SK-N-SH (cell line): ENCODE results near the gene PLAAT4. TPM values are rescaled to one million over a fixed set of nuclear protein-coding genes. Genes with fewer than 3 reads are reported as not detected.

Experiments
- CTCF ChIA-PET: fragments of 300-600, 350-600 bp; formaldehyde crosslinking; extraction: SDS; loops from one replicate; lab custom pipeline; 2021; lab: Yijun Ruan, JAX
- POLR2A ChIA-PET: fragments of 350-600 bp; sonication (Branson Sonifier 250); formaldehyde crosslinking; extraction: SDS; loops from one replicate; lab custom pipeline; 2020; ENCODE audit warnings: antibody characterized with exemption, inconsistent platforms; lab: Yijun Ruan, JAX
- DNase-seq: peaks from one replicate; pipeline ENCODE4 v3.0.0; 2012
- H2AFZ ChIP-seq: fragments of 200-600 bp; sonication (generic); 2 replicates; pipeline ENCODE4 v1.8.1; 2016; ENCODE audit warnings: antibody characterized with exemption, mild to moderate bottlenecking, low read depth
- H3F3A ChIP-seq: fragments of 200-600 bp; sonication (generic); replicated peaks from 2 replicates; pipeline ENCODE3; 2016; ENCODE audit warnings: antibody characterized with exemption, mild to moderate bottlenecking; ENCODE audit not compliant: insufficient read depth
- H3K27ac ChIP-seq, 2 experiments: fragments of 200-500 bp in 1 of 2; fragments of 200-600 bp in 1 of 2; sonication (Bioruptor generic) in 1 of 2; sonication (generic), shearing (Covaris generic) in 1 of 2; 2 replicates each; pipeline versions ENCODE4 v1.5.1 to v1.6.1; 2014 to 2016; ENCODE audit warnings: low read depth in 2 of 2, inconsistent platforms in 1 of 2, low read length in 1 of 2, mild to moderate bottlenecking in 1 of 2, mixed read lengths in 1 of 2
- H3K27me3 ChIP-seq: fragments of 200-600 bp; sonication (generic), shearing (Covaris generic); 2 replicates; pipeline ENCODE4 v1.6.1; 2016; ENCODE audit warnings: mixed run types; ENCODE audit not compliant: insufficient read depth
- H3K36me3 ChIP-seq, 2 experiments: fragments of 200-500 bp in 1 of 2; fragments of 200-600 bp in 1 of 2; sonication (Bioruptor generic) in 1 of 2; sonication (generic) in 1 of 2; replicated peaks in 1 of 2; 2 replicates each; pipeline versions ENCODE3 to v1.5.1; 2014 to 2016; ENCODE audit warnings: low read length in 1 of 2, mild to moderate bottlenecking in 1 of 2; ENCODE audit not compliant: insufficient read depth in 2 of 2, control insufficient read depth in 1 of 2
- H3K4me1 ChIP-seq, 2 experiments: fragments of 200-500 bp in 1 of 2; fragments of 200-600 bp in 1 of 2; sonication (Bioruptor generic) in 1 of 2; sonication (generic), shearing (Covaris generic) in 1 of 2; 2 replicates each; pipeline versions ENCODE4 v1.5.1 to v1.6.1; 2014 to 2016; ENCODE audit warnings: low read depth in 1 of 2, low read length in 1 of 2, mixed run types in 1 of 2; ENCODE audit not compliant: insufficient read depth in 2 of 2, control insufficient read depth in 1 of 2
- H3K4me2 ChIP-seq: fragments of 200-600 bp; sonication (generic), shearing (Covaris generic); 2 replicates; pipeline ENCODE4 v1.6.1; 2017; ENCODE audit warnings: mixed run types
- H3K4me3 ChIP-seq, 2 experiments: fragments of 200-500 bp in 1 of 2; fragments of 200-600 bp in 1 of 2; sonication (Bioruptor generic) in 1 of 2; sonication (generic), shearing (Covaris generic) in 1 of 2; 2 replicates each; pipeline versions ENCODE4 v1.5.1 to v1.8.1; 2014 to 2016; ENCODE audit warnings: low read depth in 2 of 2, inconsistent platforms in 1 of 2, low read length in 1 of 2, mild to moderate bottlenecking in 1 of 2, mixed read lengths in 1 of 2, moderate library complexity in 1 of 2
- H3K79me2 ChIP-seq: fragments of 200-600 bp; sonication (generic); 2 replicates; pipeline ENCODE4 v1.8.1; 2017; ENCODE audit warnings: mild to moderate bottlenecking; ENCODE audit not compliant: insufficient read depth
- H3K9ac ChIP-seq: fragments of 200-600 bp; sonication (generic); 2 replicates; pipeline ENCODE4 v1.6.1; 2017; ENCODE audit warnings: mixed run types
- H3K9me2 ChIP-seq: fragments of 200-600 bp; sonication (generic); 2 replicates; pipeline ENCODE4 v1.6.1; 2017; ENCODE audit warnings: mixed run types
- H3K9me3 ChIP-seq: fragments of 200-600 bp; sonication (generic); 2 replicates; pipeline ENCODE4 v1.6.1; 2017; ENCODE audit warnings: mixed run types, mild to moderate bottlenecking, moderate library complexity
- H4K20me1 ChIP-seq: fragments of 200-600 bp; sonication (generic); 2 replicates; pipeline ENCODE4 v1.6.1; 2017; ENCODE audit warnings: mild to moderate bottlenecking, mixed run types; ENCODE audit not compliant: insufficient read depth
- ELF1 ChIP-seq: IDR thresholded peaks from 2 replicates; pipeline ENCODE4 v1.4.0; 2012
- EP300 ChIP-seq, 2 experiments: IDR thresholded peaks; 2 replicates each; pipeline versions ENCODE4 v1.4.0 to v1.6.1; 2012; ENCODE audit warnings: borderline replicate concordance in 1 of 2, low read depth in 1 of 2, low read length in 1 of 2
- EZH2phosphoT487 ChIP-seq: fragments of 200-600 bp; sonication (generic); IDR thresholded peaks from 2 replicates; pipeline ENCODE4 v1.6.1; 2017; ENCODE audit warnings: low read depth, mixed run types, mild to moderate bottlenecking, antibody characterized with exemption, moderate library complexity, borderline replicate concordance
- FOXJ3 ChIP-seq: sonication (generic); formaldehyde crosslinking; IDR thresholded peaks from 2 replicates; pipeline ENCODE4 v1.5.1; 2020; ENCODE audit warnings: mild to moderate bottlenecking, missing genetic modification reagents
- FOXM1 ChIP-seq: IDR thresholded peaks from 2 replicates; pipeline ENCODE4 v1.4.0; 2012; ENCODE audit warnings: low read depth, mild to moderate bottlenecking
- GABPA ChIP-seq: IDR thresholded peaks from 2 replicates; pipeline ENCODE4 v1.4.0; 2012; ENCODE audit warnings: low read depth, mild to moderate bottlenecking
- MEF2A ChIP-seq: IDR thresholded peaks from 2 replicates; pipeline ENCODE4 v1.4.0; 2012; ENCODE audit warnings: low read depth, borderline replicate concordance
- RAD21 ChIP-seq: IDR thresholded peaks from 2 replicates; pipeline ENCODE4 v1.6.1; 2012; ENCODE audit warnings: mild to moderate bottlenecking, low read length
- RFX5 ChIP-seq: IDR thresholded peaks from 2 replicates; pipeline ENCODE4 v1.6.1; 2012; ENCODE audit warnings: mild to moderate bottlenecking, improper control_type of control experiment, low read length
- SIN3A ChIP-seq: IDR thresholded peaks from 2 replicates; pipeline ENCODE4 v1.6.1; 2012; ENCODE audit warnings: low read depth, mild to moderate bottlenecking, low read length, moderate library complexity, borderline replicate concordance
- SMC3 ChIP-seq: IDR thresholded peaks from 2 replicates; pipeline ENCODE4 v1.6.1; 2012; ENCODE audit warnings: low read depth, low read length, improper control_type of control experiment
- YY1 ChIP-seq: IDR thresholded peaks from 2 replicates; pipeline ENCODE4 v1.4.0; 2012; ENCODE audit warnings: low read depth, mild to moderate bottlenecking
- WGBS: methylation state at CpG from one replicate; pipeline ENCODE4 v1.1.6; 2017; ENCODE audit warnings: low lambda C conversion rate; 5-methylcytosine and 5-hydroxymethylcytosine counted together
- polyA plus RNA-seq, 3 experiments: library from polyadenylated mRNA; depleted of rRNA; stranded (reverse); fragments of >200 nt; gene quantifications; 2 replicates each; pipeline ENCODE4 v1.2.3, GENCODE V29; 2012
- TF ChIP-seq, protein P1 (sequence below): IDR thresholded peaks from 2 replicates; pipeline ENCODE4; 2012
- TF ChIP-seq, protein P2 (sequence below): IDR thresholded peaks from 2 replicates; pipeline ENCODE4 v1.4.0; 2012; ENCODE audit warnings: low read depth
- TF ChIP-seq, protein P3 (sequence below): fragments of 200-600 bp; sonication (generic); IDR thresholded peaks from 2 replicates; pipeline ENCODE4 v1.6.1; 2017; ENCODE audit warnings: antibody characterized with exemption, mild to moderate bottlenecking, moderate library complexity
- TF ChIP-seq, protein P4 (sequence below): IDR thresholded peaks from 2 replicates; pipeline ENCODE4 v1.6.1; 2012; ENCODE audit warnings: mild to moderate bottlenecking, low read depth, low read length, moderate library complexity
- TF ChIP-seq, protein P5 (sequence below): fragments of 150-350 bp; IDR thresholded peaks from 2 replicates; pipeline ENCODE4 v1.6.1; 2016; ENCODE audit warnings: mild to moderate bottlenecking, low read depth, low read length
- TF ChIP-seq, protein P6 (sequence below): fragments of 150-350 bp; IDR thresholded peaks from 2 replicates; pipeline ENCODE4 v1.6.1; 2017; ENCODE audit warnings: antibody characterized with exemption, low read length, low read depth, borderline replicate concordance

The PLAAT4 gene
- polyA plus RNA-seq, 1 of the 3 experiments (the other 2 are of a cell fraction), result 5.6 TPM

DNA sequence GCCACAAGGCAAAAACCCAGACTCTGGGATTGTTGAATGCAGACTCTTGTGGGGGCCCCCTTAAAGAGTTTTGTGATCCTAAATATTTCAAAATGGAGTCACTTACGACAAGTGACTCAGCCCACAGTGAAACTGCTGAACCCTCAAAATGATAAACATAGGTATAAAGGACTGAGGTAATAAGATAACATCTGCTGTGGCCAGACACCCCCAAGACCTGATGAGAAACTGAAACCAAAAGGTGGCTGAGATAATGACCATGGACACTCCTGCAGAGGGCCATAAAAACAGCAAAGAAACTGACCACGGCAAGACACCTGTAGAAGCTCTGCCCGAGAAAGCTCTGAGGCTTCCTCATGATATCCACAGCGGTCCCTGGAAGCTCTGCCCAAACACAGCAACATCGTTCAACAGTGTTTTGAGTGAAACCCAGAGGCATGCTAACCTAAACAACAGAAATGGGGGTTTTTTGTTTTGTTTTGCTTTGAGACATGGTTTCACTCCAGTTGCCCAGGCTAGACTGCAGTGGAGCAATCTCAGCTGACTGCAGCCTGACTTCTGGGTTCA is 1.6 kb upstream of the PLAAT4 start:
- no peak for DNase-seq
- POLR2A ChIA-PET, result no interaction called here
- no peak overlapping the region for H3K9ac ChIP-seq
- TF ChIP-seq EZH2phosphoT487, result no peak
- TF ChIP-seq, protein P1, sequence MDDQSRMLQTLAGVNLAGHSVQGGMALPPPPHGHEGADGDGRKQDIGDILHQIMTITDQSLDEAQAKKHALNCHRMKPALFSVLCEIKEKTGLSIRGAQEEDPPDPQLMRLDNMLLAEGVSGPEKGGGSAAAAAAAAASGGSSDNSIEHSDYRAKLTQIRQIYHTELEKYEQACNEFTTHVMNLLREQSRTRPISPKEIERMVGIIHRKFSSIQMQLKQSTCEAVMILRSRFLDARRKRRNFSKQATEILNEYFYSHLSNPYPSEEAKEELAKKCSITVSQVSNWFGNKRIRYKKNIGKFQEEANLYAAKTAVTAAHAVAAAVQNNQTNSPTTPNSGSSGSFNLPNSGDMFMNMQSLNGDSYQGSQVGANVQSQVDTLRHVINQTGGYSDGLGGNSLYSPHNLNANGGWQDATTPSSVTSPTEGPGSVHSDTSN, result no peak
- TF ChIP-seq EP300 (IDR thresholded peaks at IDR 0.05; ENCODE audit: borderline replicate concordance in 1 of 2, low read depth in 1 of 2, low read length in 1 of 2), result no peak
- TF ChIP-seq, protein P2, sequence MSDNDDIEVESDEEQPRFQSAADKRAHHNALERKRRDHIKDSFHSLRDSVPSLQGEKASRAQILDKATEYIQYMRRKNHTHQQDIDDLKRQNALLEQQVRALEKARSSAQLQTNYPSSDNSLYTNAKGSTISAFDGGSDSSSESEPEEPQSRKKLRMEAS, result no peak
- no peak for TF ChIP-seq ELF1
- TF ChIP-seq, protein P3, sequence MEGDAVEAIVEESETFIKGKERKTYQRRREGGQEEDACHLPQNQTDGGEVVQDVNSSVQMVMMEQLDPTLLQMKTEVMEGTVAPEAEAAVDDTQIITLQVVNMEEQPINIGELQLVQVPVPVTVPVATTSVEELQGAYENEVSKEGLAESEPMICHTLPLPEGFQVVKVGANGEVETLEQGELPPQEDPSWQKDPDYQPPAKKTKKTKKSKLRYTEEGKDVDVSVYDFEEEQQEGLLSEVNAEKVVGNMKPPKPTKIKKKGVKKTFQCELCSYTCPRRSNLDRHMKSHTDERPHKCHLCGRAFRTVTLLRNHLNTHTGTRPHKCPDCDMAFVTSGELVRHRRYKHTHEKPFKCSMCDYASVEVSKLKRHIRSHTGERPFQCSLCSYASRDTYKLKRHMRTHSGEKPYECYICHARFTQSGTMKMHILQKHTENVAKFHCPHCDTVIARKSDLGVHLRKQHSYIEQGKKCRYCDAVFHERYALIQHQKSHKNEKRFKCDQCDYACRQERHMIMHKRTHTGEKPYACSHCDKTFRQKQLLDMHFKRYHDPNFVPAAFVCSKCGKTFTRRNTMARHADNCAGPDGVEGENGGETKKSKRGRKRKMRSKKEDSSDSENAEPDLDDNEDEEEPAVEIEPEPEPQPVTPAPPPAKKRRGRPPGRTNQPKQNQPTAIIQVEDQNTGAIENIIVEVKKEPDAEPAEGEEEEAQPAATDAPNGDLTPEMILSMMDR, result no peak
- no peak for TF ChIP-seq SIN3A
- no peak for TF ChIP-seq RAD21
- no peak for TF ChIP-seq RFX5
- TF ChIP-seq, protein P4, sequence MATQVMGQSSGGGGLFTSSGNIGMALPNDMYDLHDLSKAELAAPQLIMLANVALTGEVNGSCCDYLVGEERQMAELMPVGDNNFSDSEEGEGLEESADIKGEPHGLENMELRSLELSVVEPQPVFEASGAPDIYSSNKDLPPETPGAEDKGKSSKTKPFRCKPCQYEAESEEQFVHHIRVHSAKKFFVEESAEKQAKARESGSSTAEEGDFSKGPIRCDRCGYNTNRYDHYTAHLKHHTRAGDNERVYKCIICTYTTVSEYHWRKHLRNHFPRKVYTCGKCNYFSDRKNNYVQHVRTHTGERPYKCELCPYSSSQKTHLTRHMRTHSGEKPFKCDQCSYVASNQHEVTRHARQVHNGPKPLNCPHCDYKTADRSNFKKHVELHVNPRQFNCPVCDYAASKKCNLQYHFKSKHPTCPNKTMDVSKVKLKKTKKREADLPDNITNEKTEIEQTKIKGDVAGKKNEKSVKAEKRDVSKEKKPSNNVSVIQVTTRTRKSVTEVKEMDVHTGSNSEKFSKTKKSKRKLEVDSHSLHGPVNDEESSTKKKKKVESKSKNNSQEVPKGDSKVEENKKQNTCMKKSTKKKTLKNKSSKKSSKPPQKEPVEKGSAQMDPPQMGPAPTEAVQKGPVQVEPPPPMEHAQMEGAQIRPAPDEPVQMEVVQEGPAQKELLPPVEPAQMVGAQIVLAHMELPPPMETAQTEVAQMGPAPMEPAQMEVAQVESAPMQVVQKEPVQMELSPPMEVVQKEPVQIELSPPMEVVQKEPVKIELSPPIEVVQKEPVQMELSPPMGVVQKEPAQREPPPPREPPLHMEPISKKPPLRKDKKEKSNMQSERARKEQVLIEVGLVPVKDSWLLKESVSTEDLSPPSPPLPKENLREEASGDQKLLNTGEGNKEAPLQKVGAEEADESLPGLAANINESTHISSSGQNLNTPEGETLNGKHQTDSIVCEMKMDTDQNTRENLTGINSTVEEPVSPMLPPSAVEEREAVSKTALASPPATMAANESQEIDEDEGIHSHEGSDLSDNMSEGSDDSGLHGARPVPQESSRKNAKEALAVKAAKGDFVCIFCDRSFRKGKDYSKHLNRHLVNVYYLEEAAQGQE, result no peak
- no peak for TF ChIP-seq FOXJ3 (CRISPR knock-in tag)
- TF ChIP-seq, protein P5, sequence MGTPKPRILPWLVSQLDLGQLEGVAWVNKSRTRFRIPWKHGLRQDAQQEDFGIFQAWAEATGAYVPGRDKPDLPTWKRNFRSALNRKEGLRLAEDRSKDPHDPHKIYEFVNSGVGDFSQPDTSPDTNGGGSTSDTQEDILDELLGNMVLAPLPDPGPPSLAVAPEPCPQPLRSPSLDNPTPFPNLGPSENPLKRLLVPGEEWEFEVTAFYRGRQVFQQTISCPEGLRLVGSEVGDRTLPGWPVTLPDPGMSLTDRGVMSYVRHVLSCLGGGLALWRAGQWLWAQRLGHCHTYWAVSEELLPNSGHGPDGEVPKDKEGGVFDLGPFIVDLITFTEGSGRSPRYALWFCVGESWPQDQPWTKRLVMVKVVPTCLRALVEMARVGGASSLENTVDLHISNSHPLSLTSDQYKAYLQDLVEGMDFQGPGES, result no peak
- TF ChIP-seq GABPA, result no peak
- TF ChIP-seq, protein P6, sequence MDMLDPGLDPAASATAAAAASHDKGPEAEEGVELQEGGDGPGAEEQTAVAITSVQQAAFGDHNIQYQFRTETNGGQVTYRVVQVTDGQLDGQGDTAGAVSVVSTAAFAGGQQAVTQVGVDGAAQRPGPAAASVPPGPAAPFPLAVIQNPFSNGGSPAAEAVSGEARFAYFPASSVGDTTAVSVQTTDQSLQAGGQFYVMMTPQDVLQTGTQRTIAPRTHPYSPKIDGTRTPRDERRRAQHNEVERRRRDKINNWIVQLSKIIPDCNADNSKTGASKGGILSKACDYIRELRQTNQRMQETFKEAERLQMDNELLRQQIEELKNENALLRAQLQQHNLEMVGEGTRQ, result no peak
- TF ChIP-seq YY1, result no peak
- no peak for TF ChIP-seq SMC3
- TF ChIP-seq MEF2A, result no peak
- TF ChIP-seq FOXM1, result no peak
- H3K4me1 ChIP-seq, result peaks cover 0 to 16% of the 10 kb centered on the region in 2 experiments; a peak in 1 of 4 replicates
- no peaks in the 10 kb centered on the region for H3F3A ChIP-seq
- no peaks in the 10 kb centered on the region for H3K9me3 ChIP-seq
- H4K20me1 ChIP-seq, result no peaks in the 10 kb centered on the region
- no peaks in the 10 kb centered on the region for H3K9me2 ChIP-seq
- no peak overlapping the region for H2AFZ ChIP-seq
- no peaks in the 10 kb centered on the region for H3K27me3 ChIP-seq
- H3K4me2 ChIP-seq, result no peak overlapping the region
- no peak overlapping the region for H3K4me3 ChIP-seq
- WGBS, result 86% methylated on average over 5 of the region's 5 CpGs
- no peaks in the 10 kb centered on the region for H3K36me3 ChIP-seq
- no peak overlapping the region for H3K27ac ChIP-seq
- CTCF ChIA-PET, result no interaction called here
- H3K79me2 ChIP-seq, result no peaks in the 10 kb centered on the region
